SK-N-SH (cell line): ENCODE measurements around the gene NANOS3.

Experiments used
- CHD2 ChIP-seq: fragments of 150-350 bp; IDR thresholded peaks from 2 replicates; pipeline ENCODE4 v1.6.1; 2018; ENCODE audit warnings: low read length; ENCODE audit not compliant: partially characterized antibody
- EP300 ChIP-seq, 2 experiments: IDR thresholded peaks; 2 replicates each; pipeline versions ENCODE4 v1.4.0 to v1.6.1; 2012; ENCODE audit warnings: borderline replicate concordance in 1 of 2, low read depth in 1 of 2, low read length in 1 of 2
- RAD21 ChIP-seq: IDR thresholded peaks from 2 replicates; pipeline ENCODE4 v1.6.1; 2012; ENCODE audit warnings: mild to moderate bottlenecking, low read length
- YY1 ChIP-seq: IDR thresholded peaks from 2 replicates; pipeline ENCODE4 v1.4.0; 2012; ENCODE audit warnings: low read depth, mild to moderate bottlenecking
- TF ChIP-seq, protein P1 (sequence below): fragments of 200-600 bp; sonication (generic); IDR thresholded peaks from 2 replicates; pipeline ENCODE4 v1.6.1; 2017; ENCODE audit warnings: antibody characterized with exemption, mild to moderate bottlenecking, moderate library complexity
- TF ChIP-seq, protein P2 (sequence below): IDR thresholded peaks from 2 replicates; pipeline ENCODE4 v1.4.0; 2012; ENCODE audit warnings: low read depth, borderline replicate concordance
- TF ChIP-seq, protein P3 (sequence below): IDR thresholded peaks from 2 replicates; pipeline ENCODE4 v1.6.1; 2012; ENCODE audit warnings: mild to moderate bottlenecking, low read depth, low read length, moderate library complexity

DNA sequence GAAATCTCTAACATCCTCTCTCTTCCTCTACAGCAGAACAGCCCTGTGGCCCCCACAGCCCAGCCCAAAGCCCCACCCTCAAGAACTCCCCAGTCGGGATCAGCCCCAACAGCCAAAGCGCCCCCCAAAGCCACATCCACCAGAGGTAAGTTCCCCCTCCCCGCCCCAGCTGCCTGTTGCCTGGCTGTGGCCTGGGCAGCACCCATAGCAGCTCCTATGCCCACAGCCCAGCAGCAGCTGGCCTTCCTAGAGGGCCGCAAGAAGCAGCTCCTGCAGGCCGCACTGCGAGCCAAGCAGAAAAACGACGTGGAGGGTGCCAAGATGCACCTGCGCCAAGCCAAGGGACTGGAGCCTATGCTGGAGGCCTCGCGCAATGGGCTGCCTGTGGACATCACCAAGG is 43.6 kb downstream of the NANOS3 start:
- TF ChIP-seq RAD21: no peak
- TF ChIP-seq, protein P1, sequence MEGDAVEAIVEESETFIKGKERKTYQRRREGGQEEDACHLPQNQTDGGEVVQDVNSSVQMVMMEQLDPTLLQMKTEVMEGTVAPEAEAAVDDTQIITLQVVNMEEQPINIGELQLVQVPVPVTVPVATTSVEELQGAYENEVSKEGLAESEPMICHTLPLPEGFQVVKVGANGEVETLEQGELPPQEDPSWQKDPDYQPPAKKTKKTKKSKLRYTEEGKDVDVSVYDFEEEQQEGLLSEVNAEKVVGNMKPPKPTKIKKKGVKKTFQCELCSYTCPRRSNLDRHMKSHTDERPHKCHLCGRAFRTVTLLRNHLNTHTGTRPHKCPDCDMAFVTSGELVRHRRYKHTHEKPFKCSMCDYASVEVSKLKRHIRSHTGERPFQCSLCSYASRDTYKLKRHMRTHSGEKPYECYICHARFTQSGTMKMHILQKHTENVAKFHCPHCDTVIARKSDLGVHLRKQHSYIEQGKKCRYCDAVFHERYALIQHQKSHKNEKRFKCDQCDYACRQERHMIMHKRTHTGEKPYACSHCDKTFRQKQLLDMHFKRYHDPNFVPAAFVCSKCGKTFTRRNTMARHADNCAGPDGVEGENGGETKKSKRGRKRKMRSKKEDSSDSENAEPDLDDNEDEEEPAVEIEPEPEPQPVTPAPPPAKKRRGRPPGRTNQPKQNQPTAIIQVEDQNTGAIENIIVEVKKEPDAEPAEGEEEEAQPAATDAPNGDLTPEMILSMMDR: no peak
- no peak for TF ChIP-seq EP300 (IDR thresholded peaks at IDR 0.05; ENCODE audit: borderline replicate concordance in 1 of 2, low read depth in 1 of 2, low read length in 1 of 2)
- no peak for TF ChIP-seq CHD2
- TF ChIP-seq, protein P2, sequence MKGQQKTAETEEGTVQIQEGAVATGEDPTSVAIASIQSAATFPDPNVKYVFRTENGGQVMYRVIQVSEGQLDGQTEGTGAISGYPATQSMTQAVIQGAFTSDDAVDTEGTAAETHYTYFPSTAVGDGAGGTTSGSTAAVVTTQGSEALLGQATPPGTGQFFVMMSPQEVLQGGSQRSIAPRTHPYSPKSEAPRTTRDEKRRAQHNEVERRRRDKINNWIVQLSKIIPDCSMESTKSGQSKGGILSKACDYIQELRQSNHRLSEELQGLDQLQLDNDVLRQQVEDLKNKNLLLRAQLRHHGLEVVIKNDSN: no peak
- TF ChIP-seq YY1: no peak
- TF ChIP-seq, protein P3, sequence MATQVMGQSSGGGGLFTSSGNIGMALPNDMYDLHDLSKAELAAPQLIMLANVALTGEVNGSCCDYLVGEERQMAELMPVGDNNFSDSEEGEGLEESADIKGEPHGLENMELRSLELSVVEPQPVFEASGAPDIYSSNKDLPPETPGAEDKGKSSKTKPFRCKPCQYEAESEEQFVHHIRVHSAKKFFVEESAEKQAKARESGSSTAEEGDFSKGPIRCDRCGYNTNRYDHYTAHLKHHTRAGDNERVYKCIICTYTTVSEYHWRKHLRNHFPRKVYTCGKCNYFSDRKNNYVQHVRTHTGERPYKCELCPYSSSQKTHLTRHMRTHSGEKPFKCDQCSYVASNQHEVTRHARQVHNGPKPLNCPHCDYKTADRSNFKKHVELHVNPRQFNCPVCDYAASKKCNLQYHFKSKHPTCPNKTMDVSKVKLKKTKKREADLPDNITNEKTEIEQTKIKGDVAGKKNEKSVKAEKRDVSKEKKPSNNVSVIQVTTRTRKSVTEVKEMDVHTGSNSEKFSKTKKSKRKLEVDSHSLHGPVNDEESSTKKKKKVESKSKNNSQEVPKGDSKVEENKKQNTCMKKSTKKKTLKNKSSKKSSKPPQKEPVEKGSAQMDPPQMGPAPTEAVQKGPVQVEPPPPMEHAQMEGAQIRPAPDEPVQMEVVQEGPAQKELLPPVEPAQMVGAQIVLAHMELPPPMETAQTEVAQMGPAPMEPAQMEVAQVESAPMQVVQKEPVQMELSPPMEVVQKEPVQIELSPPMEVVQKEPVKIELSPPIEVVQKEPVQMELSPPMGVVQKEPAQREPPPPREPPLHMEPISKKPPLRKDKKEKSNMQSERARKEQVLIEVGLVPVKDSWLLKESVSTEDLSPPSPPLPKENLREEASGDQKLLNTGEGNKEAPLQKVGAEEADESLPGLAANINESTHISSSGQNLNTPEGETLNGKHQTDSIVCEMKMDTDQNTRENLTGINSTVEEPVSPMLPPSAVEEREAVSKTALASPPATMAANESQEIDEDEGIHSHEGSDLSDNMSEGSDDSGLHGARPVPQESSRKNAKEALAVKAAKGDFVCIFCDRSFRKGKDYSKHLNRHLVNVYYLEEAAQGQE: no peak
